Measurements from ENCODE around the gene SCAMP5.
A peak's percentile ranks its signal among the peaks of the same experiment; 100 is the strongest.

SCAMP5 gene

GRCh38 chr15:75051191-75051608 is 55.8 kb downstream of the SCAMP5 start:
- no peak for DNase-seq

GRCh38 chr15:75051711-75052110 is 56.3 kb downstream of the SCAMP5 start:
- DNase-seq, result no peak

GRCh38 chr15:75052972-75053747 is 57.8 kb downstream of the SCAMP5 start:
- DNase-seq, result no peak

- DNase-seq, result no peak
These were observed 58.4 kb downstream of the SCAMP5 start for GRCh38 chr15:75053748-75054125.

GRCh38 chr15:75054172-75054897 is 59.0 kb downstream of the SCAMP5 start:
- no peak for DNase-seq

- no peak for DNase-seq
These were observed 60.7 kb downstream of the SCAMP5 start for GRCh38 chr15:75056036-75056435.

GRCh38 chr15:75058127-75058905 is 63.0 kb downstream of the SCAMP5 start:
- DNase-seq, result no peak

GRCh38 chr15:75059607-75060006 is 64.2 kb downstream of the SCAMP5 start:
- no peak for DNase-seq

- peak; percentile 56 for DNase-seq
These were observed 65.9 kb downstream of the SCAMP5 start for GRCh38 chr15:75061272-75061671.

GRCh38 chr15:75062706-75063105 is 67.3 kb downstream of the SCAMP5 start:
- DNase-seq, result no peak

GRCh38 chr15:75063338-75063737 is 68.0 kb downstream of the SCAMP5 start:
- no peak for DNase-seq

- DNase-seq, result no peak
These were observed 68.5 kb downstream of the SCAMP5 start for GRCh38 chr15:75063889-75064288.

- DNase-seq, result no peak
These were observed 69.5 kb downstream of the SCAMP5 start for GRCh38 chr15:75064846-75065245.

GRCh38 chr15:75065467-75065850 is 70.1 kb downstream of the SCAMP5 start:
- no peak for DNase-seq

GRCh38 chr15:75065851-75066509 is 70.6 kb downstream of the SCAMP5 start:
- DNase-seq, result no peak

GRCh38 chr15:75067123-75067830 is 71.9 kb downstream of the SCAMP5 start:
- DNase-seq, result peak; percentile 91

- no peak for DNase-seq
These were observed 73.4 kb downstream of the SCAMP5 start for GRCh38 chr15:75068748-75069147.

- DNase-seq, result peak; percentile 42
These were observed 74.0 kb downstream of the SCAMP5 start for GRCh38 chr15:75069301-75069925.

GRCh38 chr15:75070674-75071073 is 75.3 kb downstream of the SCAMP5 start:
- no peak for DNase-seq
